Non-pigmented ciliary epithelial cell (primary cell): ENCODE results near the gene RBFOX2.
"Not testable (repeated sequence)": the region's sequence is repeated elsewhere in the genome, so short reads cannot be mapped to it uniquely, and the experiment has no call there.

Experiments used
- DNase-seq: peaks from one replicate; pipeline ENCODE4 v3.0.0-alpha.2; 2010; ENCODE audit warnings: low read depth

The RBFOX2 gene

DNA sequence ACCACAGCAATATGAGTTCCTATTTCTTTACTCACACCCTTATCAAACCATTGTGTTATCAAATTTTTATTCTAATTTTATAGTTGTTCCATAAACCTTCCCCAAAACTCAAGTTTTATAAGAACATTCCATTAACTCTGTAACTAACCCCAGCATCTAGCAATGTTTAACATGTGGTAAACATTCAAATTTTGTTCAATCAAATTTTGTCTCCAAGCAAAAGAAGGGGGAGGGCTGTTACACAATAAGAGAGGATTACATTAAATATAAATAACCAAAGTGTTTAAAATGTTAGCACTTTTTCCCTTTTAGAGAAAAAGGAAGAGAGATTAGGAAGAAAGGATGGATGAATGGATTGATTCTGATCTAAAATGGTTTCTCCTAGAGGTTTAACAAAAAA, 20.5 kb downstream of the RBFOX2 start:
- no peak for DNase-seq

- DNase-seq = no peak
Observed at GRCh38 chr22:36003972-36004674, 24.5 kb downstream of the RBFOX2 start.

DNA sequence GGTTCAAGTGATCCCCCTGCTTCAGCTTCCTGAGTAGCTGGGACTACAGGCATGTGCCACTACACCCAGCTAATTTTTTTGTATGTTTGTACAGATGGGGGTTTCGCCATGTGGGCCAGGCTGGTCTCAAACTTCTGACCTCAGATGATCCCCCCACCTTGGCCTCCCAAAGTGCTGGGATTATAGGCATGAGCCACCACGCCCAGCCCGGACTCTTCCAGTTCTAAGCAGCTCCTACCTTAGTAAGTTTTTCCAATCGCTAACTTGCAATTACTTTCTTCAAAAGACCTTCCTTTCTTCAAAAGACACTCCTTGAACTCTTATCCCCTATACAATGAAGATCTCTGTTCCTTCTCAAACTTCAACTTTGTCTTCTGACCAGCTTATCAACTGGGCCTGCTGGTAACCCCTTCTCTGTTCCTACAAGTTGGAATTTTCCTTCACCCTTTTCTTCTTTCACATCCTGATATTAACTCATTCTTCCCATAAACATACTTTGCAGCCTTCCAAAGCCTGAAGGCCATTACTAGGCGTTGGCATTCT, 25.8 kb downstream of the RBFOX2 start:
- DNase-seq = no peak

DNA sequence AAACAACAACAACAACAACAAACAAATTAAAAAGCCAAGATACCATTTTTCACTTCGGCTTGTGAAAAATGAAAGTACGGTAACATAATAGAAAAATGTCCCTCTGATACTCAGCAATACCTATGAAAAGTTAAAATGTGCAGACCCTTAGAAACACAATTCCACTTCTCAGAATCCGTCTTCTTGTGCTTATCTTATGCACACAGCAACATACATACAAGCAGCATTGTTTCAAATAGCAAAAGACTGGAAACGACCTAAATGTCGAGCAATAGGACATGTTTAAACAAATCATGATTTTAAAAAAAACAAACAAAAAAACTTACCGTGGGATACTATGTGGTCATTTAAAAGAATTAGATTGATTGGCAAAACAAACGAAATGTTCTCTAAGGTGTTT, 26.5 kb downstream of the RBFOX2 start:
- DNase-seq = no peak

GRCh38 chr22:35998748-35999147, 29.9 kb downstream of the RBFOX2 start:
- no peak for DNase-seq

DNA sequence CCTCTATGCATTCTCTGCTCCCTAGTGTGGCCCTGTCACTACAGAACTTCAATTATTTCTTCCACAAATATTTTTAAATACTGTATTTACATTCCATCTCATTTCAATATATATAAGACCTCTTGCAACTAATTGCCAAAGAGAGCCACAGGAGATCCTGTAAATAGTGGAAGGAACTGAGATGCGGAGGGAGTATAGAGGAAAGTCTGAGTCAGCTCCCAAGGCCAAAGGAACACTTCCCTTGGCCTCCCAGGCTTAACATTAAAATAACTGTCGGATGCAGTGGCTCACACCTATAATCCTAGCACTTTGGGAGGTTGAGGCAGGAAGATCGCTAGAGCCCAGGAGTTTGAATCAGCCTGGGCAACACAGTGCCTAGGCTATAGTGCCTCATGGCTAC, 31.2 kb downstream of the RBFOX2 start:
- no peak for DNase-seq

- no peak for DNase-seq
Observed at GRCh38 chr22:35996596-35996995, 32.0 kb downstream of the RBFOX2 start.

- peak; percentile 71 for DNase-seq
Observed at GRCh38 chr22:35995772-35996171, 32.9 kb downstream of the RBFOX2 start.

DNA sequence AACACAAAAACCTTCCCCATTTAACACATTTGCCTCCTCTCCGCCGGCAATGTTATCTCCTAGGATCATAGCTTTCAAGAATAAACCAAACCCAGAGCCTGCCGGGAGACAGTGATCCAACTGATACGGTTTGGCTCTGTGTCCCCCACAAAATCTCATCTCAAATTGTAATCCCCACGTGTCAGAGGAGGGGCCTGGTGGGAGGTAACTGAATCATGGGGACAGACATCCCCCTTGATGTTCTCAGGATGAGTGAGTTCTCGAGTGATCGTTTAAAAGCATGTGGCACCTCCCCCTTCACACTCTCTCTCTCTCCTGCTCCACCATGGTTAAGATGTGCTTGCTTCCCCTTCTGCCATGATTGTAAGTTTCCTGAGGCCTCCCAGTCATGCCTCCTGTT, 33.3 kb downstream of the RBFOX2 start:
- no peak for DNase-seq

- DNase-seq = not testable (repeated sequence)
Observed at GRCh38 chr22:35993727-35994126, 34.9 kb downstream of the RBFOX2 start.

GRCh38 chr22:35993048-35993714, 35.4 kb downstream of the RBFOX2 start:
- no peak for DNase-seq

- no peak for DNase-seq
Observed at GRCh38 chr22:35991168-35991567, 37.5 kb downstream of the RBFOX2 start.

- no peak for DNase-seq
Observed at GRCh38 chr22:35988030-35988429, 40.6 kb downstream of the RBFOX2 start.

GRCh38 chr22:35987487-35987886, 41.1 kb downstream of the RBFOX2 start:
- DNase-seq = no peak

- DNase-seq = no peak
Observed at GRCh38 chr22:35986088-35986487, 42.5 kb downstream of the RBFOX2 start.

DNA sequence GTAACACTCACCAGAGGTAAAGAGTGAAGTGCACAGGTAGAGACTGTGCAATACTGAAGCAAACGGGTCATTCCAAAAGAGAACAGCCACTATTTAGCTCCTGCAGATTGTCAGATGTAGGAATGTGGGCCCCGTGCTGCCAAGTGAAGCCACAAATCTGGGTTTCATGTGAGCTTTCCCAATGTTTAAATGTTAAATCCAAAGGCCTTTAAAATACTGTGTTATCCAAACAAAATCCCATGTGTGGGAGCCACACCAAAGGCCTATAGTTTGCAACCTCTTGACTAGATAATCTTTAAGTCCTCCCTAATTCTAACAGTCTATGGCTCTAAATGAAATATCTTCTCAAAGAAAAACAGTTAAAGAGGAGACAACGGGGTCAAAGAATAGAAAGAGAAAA, 43.3 kb downstream of the RBFOX2 start:
- DNase-seq = no peak

- no peak for DNase-seq
Observed at GRCh38 chr22:35984183-35985175, 44.1 kb downstream of the RBFOX2 start.

DNA sequence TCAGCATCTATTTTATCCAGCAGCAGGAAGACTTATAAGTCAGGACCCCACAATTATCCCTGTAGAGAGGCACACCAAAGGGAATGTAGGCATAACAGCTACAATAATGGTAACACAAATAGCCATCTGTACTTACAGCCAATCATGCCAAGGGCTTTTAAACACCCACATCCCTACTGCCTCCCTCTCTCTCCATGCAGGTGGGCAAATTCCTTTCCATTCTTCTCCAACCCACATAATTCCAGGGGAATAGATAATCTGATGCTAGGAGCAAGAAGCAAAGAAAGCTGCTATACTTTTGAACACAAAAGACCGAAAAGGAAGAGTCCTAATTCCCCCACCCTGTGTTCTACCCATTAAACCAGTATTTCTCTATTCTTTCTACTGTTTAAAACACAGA, 46.7 kb downstream of the RBFOX2 start:
- DNase-seq = no peak

DNA sequence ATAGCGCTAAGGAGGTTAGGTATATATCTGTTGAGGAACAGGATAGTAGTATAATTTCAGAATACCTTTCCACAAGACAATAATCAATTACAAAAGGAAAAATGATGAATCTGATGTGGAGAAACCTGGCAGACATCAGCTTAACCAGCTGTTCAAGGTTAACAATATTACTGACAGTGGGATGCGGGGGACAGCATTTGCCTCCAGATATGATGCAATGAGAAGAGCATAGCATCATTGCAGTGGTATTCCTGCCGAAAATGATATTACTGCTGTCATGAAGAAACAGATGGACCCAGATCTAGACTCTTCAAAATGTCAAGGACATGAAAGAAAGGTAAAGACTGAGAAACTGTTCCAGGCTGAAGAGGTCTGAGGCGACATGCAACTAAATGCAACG, 49.7 kb downstream of the RBFOX2 start:
- no peak for DNase-seq

DNA sequence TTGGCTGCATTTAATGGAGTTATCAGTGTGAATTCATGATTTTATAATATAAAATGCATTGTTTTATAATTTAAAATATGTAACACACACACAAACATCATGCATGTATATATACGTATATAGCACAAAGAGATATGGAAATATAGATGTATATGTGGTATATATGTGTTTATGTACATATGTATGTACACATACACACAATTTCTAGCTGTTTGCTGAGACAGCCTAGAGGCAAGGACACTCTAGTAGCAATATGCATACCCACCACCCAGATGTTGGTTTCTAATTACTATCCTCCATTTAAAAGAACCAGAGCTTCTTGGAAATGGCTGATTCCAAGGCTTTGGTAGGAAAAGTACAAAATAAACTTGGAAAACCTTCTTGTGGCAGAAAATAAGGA, 50.4 kb downstream of the RBFOX2 start:
- no peak for DNase-seq

GRCh38 chr22:35977136-35977535, 51.5 kb downstream of the RBFOX2 start:
- DNase-seq = no peak

DNA sequence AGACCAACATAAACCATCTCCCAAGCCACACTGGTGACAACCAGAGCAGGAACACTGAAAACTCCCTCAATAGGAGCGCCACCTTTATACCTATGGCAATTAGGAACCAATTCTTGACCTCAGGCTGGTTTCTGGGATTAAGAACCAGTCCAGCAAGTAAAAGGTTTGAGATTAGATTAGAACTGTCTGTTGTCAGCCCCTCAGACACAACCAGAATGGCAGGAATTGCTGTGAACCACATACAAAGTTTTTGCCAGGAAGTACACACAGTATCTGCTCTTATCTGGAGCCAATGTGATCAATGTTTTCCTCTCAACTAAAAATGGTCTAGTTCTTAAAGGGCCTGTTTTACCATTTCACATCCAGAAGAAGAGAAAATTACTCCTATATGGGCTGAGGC, 55.2 kb downstream of the RBFOX2 start:
- DNase-seq = no peak
